ENCODE data around the gene PLEKHG3.

GRCh38 chr14:64686282-64686615 lies 18.0 kb upstream of the PLEKHG3 start:
- TF ChIP-seq, protein P1, sequence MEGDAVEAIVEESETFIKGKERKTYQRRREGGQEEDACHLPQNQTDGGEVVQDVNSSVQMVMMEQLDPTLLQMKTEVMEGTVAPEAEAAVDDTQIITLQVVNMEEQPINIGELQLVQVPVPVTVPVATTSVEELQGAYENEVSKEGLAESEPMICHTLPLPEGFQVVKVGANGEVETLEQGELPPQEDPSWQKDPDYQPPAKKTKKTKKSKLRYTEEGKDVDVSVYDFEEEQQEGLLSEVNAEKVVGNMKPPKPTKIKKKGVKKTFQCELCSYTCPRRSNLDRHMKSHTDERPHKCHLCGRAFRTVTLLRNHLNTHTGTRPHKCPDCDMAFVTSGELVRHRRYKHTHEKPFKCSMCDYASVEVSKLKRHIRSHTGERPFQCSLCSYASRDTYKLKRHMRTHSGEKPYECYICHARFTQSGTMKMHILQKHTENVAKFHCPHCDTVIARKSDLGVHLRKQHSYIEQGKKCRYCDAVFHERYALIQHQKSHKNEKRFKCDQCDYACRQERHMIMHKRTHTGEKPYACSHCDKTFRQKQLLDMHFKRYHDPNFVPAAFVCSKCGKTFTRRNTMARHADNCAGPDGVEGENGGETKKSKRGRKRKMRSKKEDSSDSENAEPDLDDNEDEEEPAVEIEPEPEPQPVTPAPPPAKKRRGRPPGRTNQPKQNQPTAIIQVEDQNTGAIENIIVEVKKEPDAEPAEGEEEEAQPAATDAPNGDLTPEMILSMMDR (IDR thresholded peaks at IDR 0.05; ENCODE audit: low read length): no peak
- no peak for TF ChIP-seq EZH2 (optimal IDR thresholded peaks at IDR 0.05; ENCODE audit: low read depth, low read length)
- no peak for TF ChIP-seq EZH2phosphoT487 (IDR thresholded peaks at IDR 0.05; ENCODE audit: low read length)

Measured in MM.1S (cell line).